Spleen (tissue), 11 donors: ENCODE results near the gene SARS1. TPM values are rescaled to one million over a fixed set of nuclear protein-coding genes. Genes with fewer than 3 reads are reported as not detected.

Experiments used
- DNase-seq: peaks from one replicate; pipeline ENCODE4 v3.0.0-alpha.2; 2020
- H3K27ac ChIP-seq, 8 donors: fragments of 200-600 bp; sonication (generic) in 7 of 8; 1 replicate in 4 of 8; 2 replicates in 4 of 8; pipeline versions ENCODE4 v1.5.0 to v1.8.0; 2016 to 2021; ENCODE audit warnings: inconsistent platforms in 4 of 8, mild to moderate bottlenecking in 4 of 8, moderate library complexity in 1 of 8
- H3K27me3 ChIP-seq, 7 donors: fragments of 200-600 bp; sonication (generic) in 6 of 7; replicated peaks in 1 of 7; 1 replicate in 4 of 7; 2 replicates in 3 of 7; pipeline versions ENCODE4 v1.5.0 to v1.8.0; 2016 to 2021; ENCODE audit warnings: inconsistent platforms in 3 of 7, mild to moderate bottlenecking in 1 of 7
- H3K36me3 ChIP-seq, 6 donors: fragments of 200-600 bp; sonication (generic) in 5 of 6; 1 replicate in 4 of 6; 2 replicates in 2 of 6; pipeline versions ENCODE4 v1.5.0 to v1.8.0; 2016 to 2021; ENCODE audit warnings: inconsistent platforms in 2 of 6
- H3K4me1 ChIP-seq, 6 donors: fragments of 200-600 bp; sonication (generic) in 5 of 6; 1 replicate in 3 of 6; 2 replicates in 3 of 6; pipeline versions ENCODE4 v1.5.0 to v1.8.0; 2016 to 2021; ENCODE audit warnings: inconsistent platforms in 3 of 6
- H3K4me3 ChIP-seq, 8 donors: fragments of 200-600 bp; sonication (generic) in 7 of 8; 1 replicate in 4 of 8; 2 replicates in 4 of 8; pipeline versions ENCODE4 v1.5.0 to v1.8.0; 2016 to 2021; ENCODE audit warnings: inconsistent platforms in 4 of 8, mild to moderate bottlenecking in 4 of 8, moderate library complexity in 2 of 8
- H3K9me3 ChIP-seq, 8 donors: fragments of 200-600 bp; sonication (generic) in 7 of 8; 1 replicate in 4 of 8; 2 replicates in 4 of 8; pipeline versions ENCODE4 v1.5.0 to v1.8.0; 2016 to 2021; ENCODE audit warnings: inconsistent platforms in 4 of 8
- POLR2A ChIP-seq, 3 donors: fragments of 450-650 bp; IDR thresholded peaks; one replicate each; pipeline ENCODE4 v1.5.1; 2017; ENCODE audit warnings: antibody characterized with exemption in 3 of 3, mild to moderate bottlenecking in 1 of 3
- POLR2AphosphoS5 ChIP-seq, 3 donors: sonication (generic); formaldehyde crosslinking; IDR thresholded peaks; one replicate each; pipeline ENCODE4 v1.5.1; 2017; ENCODE audit warnings: antibody characterized with exemption in 3 of 3
- WGBS, 5 donors: extraction: QIAGEN DNeasy Blood & Tissue Kit in 3 of 5; methylation state at CpG; one replicate each; pipeline versions ENCODE4 v1.1.5 to v1.1.7; 2013 to 2018; 5-methylcytosine and 5-hydroxymethylcytosine counted together
- intact Hi-C: fragments of 100-400 bp; cut with DNase I; formaldehyde crosslinking; loops from one replicate; pipeline ENCODE4 v1.15.0; 2023; ENCODE audit warnings: low total_unique reads
- polyA plus RNA-seq, 3 donors: library from polyadenylated mRNA; stranded (reverse); fragments of 200-250 nt; gene quantifications; one replicate each; pipeline ENCODE4 v1.2.1, GENCODE V29; 2013
- total RNA-seq, 7 donors: library from RNA; depleted of rRNA in 3 of 7; stranded (reverse); fragments of >200 nt in 3 of 7; fragmentation: NEBNext Ultra II Directional in 4 of 7; extraction: Animal tissue kit (Norgen Biotek cat#: 25700) in 4 of 7; gene quantifications; one replicate each; pipeline versions ENCODE4 v1.1.0 to v1.2.1, GENCODE V29; 2016 to 2021
- TF ChIP-seq, protein P1 (sequence below), 11 experiments: fragments of 200-600 bp in 7 of 11; fragments of 450-650 bp in 4 of 11; sonication (generic) in 4 of 11; IDR thresholded peaks in 8 of 11; conservative IDR thresholded peaks in 3 of 11; 1 replicate in 7 of 11; 2 replicates in 4 of 11; pipeline versions ENCODE4 v1.4.0 to v1.8.0; 2016 to 2021; ENCODE audit warnings: antibody characterized with exemption in 11 of 11, inconsistent platforms in 4 of 11, mild to moderate bottlenecking in 1 of 11
- donor health status: healthy with polysubstance abuse.
- donor health status: DM: no; HTN: no; CAD: no; lungs with moderate emphysema.
- donor health status: DM: no; HTN: no; CAD: no.
- donor health status: Bipolar disorder and iron deficiency.
- donor health status: healthy.
- donor health status: DM: no; HTN: no; CAD: no.
- donor health status: DM: yes; HTN: yes; CAD: no.

The SARS1 gene
- total and polyA plus RNA-seq, 10 donors: 47.2 to 138 (median 99.0) TPM

DNA sequence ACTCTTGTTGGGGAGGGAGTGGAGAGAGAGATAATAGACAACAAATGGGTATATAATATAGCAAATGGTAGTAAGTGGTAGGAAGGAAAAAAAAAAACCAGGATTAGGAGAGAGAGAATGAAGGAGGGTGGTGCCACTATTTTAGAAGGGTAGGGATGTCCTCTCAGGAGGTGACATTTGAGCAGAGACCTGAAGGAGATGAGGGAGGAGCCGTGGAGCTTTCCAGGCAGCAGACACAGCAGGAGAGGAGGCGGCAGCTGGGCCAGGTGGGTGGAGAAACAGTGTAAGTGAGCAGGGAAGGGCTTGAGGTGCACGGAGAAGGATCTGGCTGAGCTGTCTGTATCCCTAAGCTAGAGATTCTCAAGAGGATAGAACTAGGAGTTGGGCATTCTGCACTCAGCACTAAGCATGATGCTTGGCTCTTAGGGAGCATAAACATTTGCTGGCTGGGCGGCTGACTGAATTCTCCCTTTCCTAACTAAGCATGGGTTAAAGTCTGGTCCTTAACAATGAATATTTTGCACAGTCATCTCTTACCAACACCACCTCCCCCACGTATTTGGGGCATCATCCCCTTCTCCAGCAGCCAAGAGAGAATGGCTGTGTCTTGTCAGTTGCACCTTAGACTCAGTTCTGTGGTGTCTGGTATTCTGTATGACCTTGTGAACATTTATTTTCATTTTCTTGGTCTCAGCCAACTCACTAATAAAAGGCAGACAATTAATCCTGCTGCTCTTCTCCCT lies 27.6 kb upstream of the SARS1 start:
- H3K27me3 ChIP-seq: no peaks in the 10 kb centered on the region
- peaks cover 0 to 34% (median 2%) of the 10 kb centered on the region in 6 donors for H3K4me1 ChIP-seq
- intact Hi-C loops: no loop called here
- no peaks in the 10 kb centered on the region for H3K9me3 ChIP-seq
- WGBS, 5 donors: 64 to 71% (median 68%) methylated on average over 5 of the region's 5 CpGs
- H3K4me3 ChIP-seq: no peak overlapping the region
- DNase-seq: no peak
- no peaks in the 10 kb centered on the region for H3K36me3 ChIP-seq
- H3K27ac ChIP-seq: peak overlapping the region in 5 of 8 donors; percentile 20 to 87 (median 42)
- TF ChIP-seq POLR2A (IDR thresholded peaks at IDR 0.05) (no peak), POLR2AphosphoS5 (IDR thresholded peaks at IDR 0.05) (no peak)
- TF ChIP-seq, protein P1, sequence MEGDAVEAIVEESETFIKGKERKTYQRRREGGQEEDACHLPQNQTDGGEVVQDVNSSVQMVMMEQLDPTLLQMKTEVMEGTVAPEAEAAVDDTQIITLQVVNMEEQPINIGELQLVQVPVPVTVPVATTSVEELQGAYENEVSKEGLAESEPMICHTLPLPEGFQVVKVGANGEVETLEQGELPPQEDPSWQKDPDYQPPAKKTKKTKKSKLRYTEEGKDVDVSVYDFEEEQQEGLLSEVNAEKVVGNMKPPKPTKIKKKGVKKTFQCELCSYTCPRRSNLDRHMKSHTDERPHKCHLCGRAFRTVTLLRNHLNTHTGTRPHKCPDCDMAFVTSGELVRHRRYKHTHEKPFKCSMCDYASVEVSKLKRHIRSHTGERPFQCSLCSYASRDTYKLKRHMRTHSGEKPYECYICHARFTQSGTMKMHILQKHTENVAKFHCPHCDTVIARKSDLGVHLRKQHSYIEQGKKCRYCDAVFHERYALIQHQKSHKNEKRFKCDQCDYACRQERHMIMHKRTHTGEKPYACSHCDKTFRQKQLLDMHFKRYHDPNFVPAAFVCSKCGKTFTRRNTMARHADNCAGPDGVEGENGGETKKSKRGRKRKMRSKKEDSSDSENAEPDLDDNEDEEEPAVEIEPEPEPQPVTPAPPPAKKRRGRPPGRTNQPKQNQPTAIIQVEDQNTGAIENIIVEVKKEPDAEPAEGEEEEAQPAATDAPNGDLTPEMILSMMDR (IDR thresholded peaks at IDR 0.05 in 8 of 11, conservative IDR thresholded peaks at IDR 0.05 in 3 of 11): no peak

DNA sequence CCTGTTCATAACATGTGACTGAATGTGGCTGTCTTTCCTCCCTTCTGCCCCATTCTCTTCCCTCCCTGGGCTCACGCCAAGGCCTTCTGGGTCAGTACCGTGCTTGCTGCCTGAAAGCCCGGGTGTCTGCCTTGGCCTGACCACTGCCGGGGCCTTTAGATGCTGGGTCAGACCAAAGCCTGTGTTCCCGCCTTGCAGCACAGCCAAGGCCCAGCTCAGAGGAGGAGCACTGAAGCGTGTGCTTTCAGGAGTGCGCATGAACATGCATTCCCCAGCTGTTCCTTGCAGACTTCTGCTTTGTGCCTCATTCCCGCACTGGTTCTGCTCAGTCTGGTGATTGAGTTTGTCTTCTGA lies 27.0 kb upstream of the SARS1 start:
- TF ChIP-seq POLR2AphosphoS5 (IDR thresholded peaks at IDR 0.05) (no peak), POLR2A (IDR thresholded peaks at IDR 0.05) (no peak)
- TF ChIP-seq, protein P1 (IDR thresholded peaks at IDR 0.05 in 8 of 11, conservative IDR thresholded peaks at IDR 0.05 in 3 of 11): no peak

DNA sequence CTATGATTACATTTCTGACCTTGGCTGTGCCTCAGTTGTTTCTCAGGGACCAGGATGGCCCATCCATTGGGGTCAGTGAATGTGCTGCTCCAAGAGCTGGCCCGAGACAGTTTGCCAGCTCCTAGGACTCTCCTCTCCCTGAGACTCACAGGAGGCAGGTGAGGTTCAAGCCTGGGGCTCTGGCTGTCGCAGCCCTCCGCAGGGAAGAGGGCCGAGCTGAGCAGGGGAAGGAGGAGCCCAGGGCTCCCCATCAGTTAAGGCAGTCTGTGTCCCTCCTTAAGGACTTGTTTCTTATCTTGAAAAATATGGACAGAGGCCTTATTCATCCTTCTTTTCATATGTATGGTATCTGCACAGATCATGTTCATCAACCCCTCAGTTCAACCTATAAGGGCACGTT lies 26.6 kb upstream of the SARS1 start:
- DNase-seq: no peak
- Histone ChIP-seq H3K9me3 (no peaks in the 10 kb centered on the region), H3K4me1 (peaks cover 0 to 36% (median 2%) of the 10 kb centered on the region in 6 donors), H3K4me3 (no peak overlapping the region), H3K36me3 (no peaks in the 10 kb centered on the region), H3K27me3 (no peaks in the 10 kb centered on the region), H3K27ac (peak overlapping the region in 4 of 8 donors; percentile 20 to 87 (median 52))
- intact Hi-C loops: no loop called here
- TF ChIP-seq POLR2AphosphoS5 (IDR thresholded peaks at IDR 0.05): no peak
- TF ChIP-seq, protein P1 (IDR thresholded peaks at IDR 0.05 in 8 of 11, conservative IDR thresholded peaks at IDR 0.05 in 3 of 11): no peak
- TF ChIP-seq POLR2A (IDR thresholded peaks at IDR 0.05): no peak
- 81 to 94% (median 87%) methylated on average over 5 of the region's 5 CpGs for WGBS, 5 donors

More for the DNA sequence above, 27.0 kb upstream of the SARS1 start:
- DNase-seq: no peak
- intact Hi-C loops: no loop called here
- Histone ChIP-seq H3K9me3 (no peaks in the 10 kb centered on the region), H3K27me3 (no peaks in the 10 kb centered on the region), H3K27ac (peak overlapping the region in 4 of 8 donors; percentile 20 to 87 (median 52)), H3K4me3 (no peak overlapping the region), H3K4me1 (peaks cover 0 to 34% (median 2%) of the 10 kb centered on the region in 6 donors), H3K36me3 (no peaks in the 10 kb centered on the region)
- 76 to 95% (median 88%) methylated on average over 8 of the region's 8 CpGs for WGBS, 5 donors

DNA sequence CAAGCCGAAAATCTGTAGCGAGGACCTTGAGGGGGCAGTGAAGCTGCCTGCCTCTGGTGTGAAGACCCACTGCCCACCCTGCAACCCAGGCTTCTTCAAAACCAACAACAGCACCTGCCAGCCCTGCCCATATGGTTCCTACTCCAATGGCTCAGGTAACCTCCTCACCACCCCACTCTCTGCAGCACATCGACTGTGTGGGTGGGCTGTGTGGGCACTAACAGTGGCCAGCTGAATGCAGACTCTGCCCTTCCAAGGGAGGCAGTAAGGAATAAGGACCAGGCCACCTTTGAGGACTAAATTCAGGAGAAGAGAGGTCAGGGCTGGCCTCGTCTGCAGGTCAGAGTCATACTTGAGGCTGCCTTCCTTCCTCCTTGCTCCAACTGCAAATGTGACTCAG lies 25.5 kb upstream of the SARS1 start:
- TF ChIP-seq POLR2AphosphoS5 (IDR thresholded peaks at IDR 0.05): no peak
- no peak for TF ChIP-seq POLR2A (IDR thresholded peaks at IDR 0.05)
- TF ChIP-seq, protein P1 (IDR thresholded peaks at IDR 0.05 in 8 of 11, conservative IDR thresholded peaks at IDR 0.05 in 3 of 11): no peak
- H3K27ac ChIP-seq: peak overlapping the region in 1 of 8 donors; percentile 33
- H3K36me3 ChIP-seq: no peaks in the 10 kb centered on the region
- intact Hi-C loops: no loop called here
- peaks cover 0 to 47% (median 2%) of the 10 kb centered on the region in 6 donors for H3K4me1 ChIP-seq
- no peaks in the 10 kb centered on the region for H3K27me3 ChIP-seq
- H3K9me3 ChIP-seq: no peaks in the 10 kb centered on the region
- DNase-seq: no peak
- no peak overlapping the region for H3K4me3 ChIP-seq
- WGBS, 5 donors: 74 to 91% (median 80%) methylated on average over 4 of the region's 4 CpGs
